Upper lobe of left lung (tissue), 4 donors: ENCODE data around the gene ATP6V1G2.

Experiments
- EP300 ChIP-seq, 4 donors: sonication (generic); formaldehyde crosslinking; IDR thresholded peaks; one replicate each; pipeline ENCODE4 v1.5.1; 2017; ENCODE audit warnings: antibody characterized with exemption in 4 of 4, control low read depth in 2 of 4
- POLR2A ChIP-seq, 4 donors: fragments of 450-650 bp; IDR thresholded peaks; one replicate each; pipeline ENCODE4 v1.5.1; 2016 to 2017; ENCODE audit warnings: antibody characterized with exemption in 4 of 4, mild to moderate bottlenecking in 2 of 4
- POLR2AphosphoS5 ChIP-seq, 2 donors: sonication (generic); formaldehyde crosslinking; IDR thresholded peaks; one replicate each; pipeline ENCODE4 v1.5.1; 2017; ENCODE audit warnings: antibody characterized with exemption in 2 of 2
- TF ChIP-seq, protein P1 (sequence below), 6 experiments: fragments of 450-650 bp in 4 of 6; fragments of 200-600 bp in 2 of 6; sonication (generic) in 2 of 6; IDR thresholded peaks; one replicate each; pipeline ENCODE4 v1.5.1; 2016 to 2019; ENCODE audit warnings: antibody characterized with exemption in 6 of 6

DNA sequence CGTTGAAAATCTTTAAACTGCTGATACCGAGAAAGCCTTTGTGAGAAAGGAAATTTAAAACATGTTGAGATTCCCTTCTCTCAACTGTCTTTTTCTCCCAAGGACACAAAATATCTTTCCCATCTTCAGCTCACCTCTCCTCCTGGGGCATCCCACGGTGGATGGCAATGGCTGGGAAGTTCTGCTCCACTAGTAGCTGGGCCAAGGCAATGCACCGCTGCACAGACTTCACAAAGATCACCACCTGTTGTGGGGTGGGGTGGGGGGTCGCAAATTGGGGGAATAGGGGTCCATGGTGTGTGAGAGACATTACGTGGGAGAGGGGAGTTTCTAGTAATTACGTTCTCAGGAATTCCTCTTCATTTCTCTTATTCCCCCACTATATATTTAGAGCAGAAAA lies 15.2 kb downstream of the ATP6V1G2 start:
- no peak for TF ChIP-seq POLR2A (IDR thresholded peaks at IDR 0.05)
- TF ChIP-seq, protein P1, sequence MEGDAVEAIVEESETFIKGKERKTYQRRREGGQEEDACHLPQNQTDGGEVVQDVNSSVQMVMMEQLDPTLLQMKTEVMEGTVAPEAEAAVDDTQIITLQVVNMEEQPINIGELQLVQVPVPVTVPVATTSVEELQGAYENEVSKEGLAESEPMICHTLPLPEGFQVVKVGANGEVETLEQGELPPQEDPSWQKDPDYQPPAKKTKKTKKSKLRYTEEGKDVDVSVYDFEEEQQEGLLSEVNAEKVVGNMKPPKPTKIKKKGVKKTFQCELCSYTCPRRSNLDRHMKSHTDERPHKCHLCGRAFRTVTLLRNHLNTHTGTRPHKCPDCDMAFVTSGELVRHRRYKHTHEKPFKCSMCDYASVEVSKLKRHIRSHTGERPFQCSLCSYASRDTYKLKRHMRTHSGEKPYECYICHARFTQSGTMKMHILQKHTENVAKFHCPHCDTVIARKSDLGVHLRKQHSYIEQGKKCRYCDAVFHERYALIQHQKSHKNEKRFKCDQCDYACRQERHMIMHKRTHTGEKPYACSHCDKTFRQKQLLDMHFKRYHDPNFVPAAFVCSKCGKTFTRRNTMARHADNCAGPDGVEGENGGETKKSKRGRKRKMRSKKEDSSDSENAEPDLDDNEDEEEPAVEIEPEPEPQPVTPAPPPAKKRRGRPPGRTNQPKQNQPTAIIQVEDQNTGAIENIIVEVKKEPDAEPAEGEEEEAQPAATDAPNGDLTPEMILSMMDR (IDR thresholded peaks at IDR 0.05), result no peak
- no peak for TF ChIP-seq POLR2AphosphoS5 (IDR thresholded peaks at IDR 0.05)
- no peak for TF ChIP-seq EP300 (IDR thresholded peaks at IDR 0.05)
